WTC11 (cell line): Measurements from ENCODE around the gene TEP1.

ENCODE experiments used
- AFF4 ChIP-seq: sonication (generic); formaldehyde crosslinking; IDR thresholded peaks from 2 replicates; pipeline ENCODE4 v1.8.1; 2023; ENCODE audit warnings: mild to moderate bottlenecking, missing genetic modification reagents, borderline replicate concordance
- ATF6 ChIP-seq: sonication (generic); formaldehyde crosslinking; IDR thresholded peaks from 2 replicates; pipeline ENCODE4 v1.8.1; 2023; ENCODE audit warnings: mild to moderate bottlenecking, missing genetic modification reagents
- CBFB ChIP-seq: sonication (generic); formaldehyde crosslinking; IDR thresholded peaks from 2 replicates; pipeline ENCODE4 v1.8.1; 2022; ENCODE audit warnings: mild to moderate bottlenecking, low read depth, missing genetic modification reagents
- FOXP4 ChIP-seq: sonication (generic); formaldehyde crosslinking; IDR thresholded peaks from 2 replicates; pipeline ENCODE4 v1.8.0; 2022; ENCODE audit warnings: mild to moderate bottlenecking, missing genetic modification reagents
- IRF2 ChIP-seq: sonication (generic); formaldehyde crosslinking; IDR thresholded peaks from 2 replicates; pipeline ENCODE4 v1.8.0; 2022; ENCODE audit warnings: low read depth, missing genetic modification reagents, borderline replicate concordance
- SP1 ChIP-seq: sonication (generic); formaldehyde crosslinking; conservative IDR thresholded peaks from 2 replicates; pipeline ENCODE4 v1.8.1; 2022; ENCODE audit warnings: missing genetic modification reagents
- TEAD4 ChIP-seq: sonication (generic); formaldehyde crosslinking; IDR thresholded peaks from 2 replicates; pipeline ENCODE4 v1.8.0; 2022; ENCODE audit warnings: mild to moderate bottlenecking, missing genetic modification reagents
- ZMAT4 ChIP-seq: fragments of 250-450 bp; sonication (Bioruptor Pico); IDR thresholded peaks from 2 replicates; pipeline ENCODE4 v1.9.0; 2021; ENCODE audit warnings: mild to moderate bottlenecking
- TF ChIP-seq, protein P1 (sequence below): sonication (generic); formaldehyde crosslinking; IDR thresholded peaks from 2 replicates; pipeline ENCODE4 v1.8.1; 2022; ENCODE audit warnings: mild to moderate bottlenecking, missing genetic modification reagents, moderate library complexity, borderline replicate concordance
- TF ChIP-seq, protein P2 (sequence below): sonication (generic); formaldehyde crosslinking; IDR thresholded peaks from 2 replicates; pipeline ENCODE4 v1.8.0; 2022; ENCODE audit warnings: mild to moderate bottlenecking, missing genetic modification reagents
- TF ChIP-seq, protein P3 (sequence below): fragments of 200-600 bp; IDR thresholded peaks from 2 replicates; pipeline ENCODE4 v1.8.0; 2022; ENCODE audit warnings: antibody characterized with exemption
- TF ChIP-seq, protein P4 (sequence below): sonication (generic); formaldehyde crosslinking; conservative IDR thresholded peaks from 2 replicates; pipeline ENCODE4 v1.8.1; 2022; ENCODE audit warnings: mild to moderate bottlenecking, missing genetic modification reagents

DNA sequence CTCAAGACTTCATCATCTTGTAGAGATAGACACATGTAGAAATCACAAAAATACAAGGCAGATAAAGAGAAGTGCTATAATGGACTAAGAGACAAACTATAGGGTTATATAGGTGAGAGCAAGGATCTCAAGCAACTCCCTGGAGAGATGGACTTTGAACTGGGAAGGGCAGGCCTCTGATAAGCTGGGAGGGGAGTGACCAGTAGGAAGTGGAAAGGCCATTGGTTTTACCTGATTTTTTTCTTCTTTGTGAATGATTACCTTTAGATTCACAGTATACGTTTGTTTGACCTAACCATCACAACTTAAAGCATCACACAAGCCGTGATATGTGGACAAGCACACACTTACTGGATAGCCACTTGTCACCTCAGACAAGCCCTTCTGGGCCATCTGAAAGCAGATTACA is 5.2 kb upstream of the TEP1 start:
- TF ChIP-seq AFF4 (no peak), SP1 (no peak), ATF6 (CRISPR knock-in tag) (no peak), TEAD4 (CRISPR knock-in tag) (no peak), ZMAT4 (CRISPR knock-in tag) (no peak), IRF2 (no peak), CBFB (CRISPR knock-in tag) (no peak), FOXP4 (CRISPR knock-in tag) (no peak)
- TF ChIP-seq, protein P1, sequence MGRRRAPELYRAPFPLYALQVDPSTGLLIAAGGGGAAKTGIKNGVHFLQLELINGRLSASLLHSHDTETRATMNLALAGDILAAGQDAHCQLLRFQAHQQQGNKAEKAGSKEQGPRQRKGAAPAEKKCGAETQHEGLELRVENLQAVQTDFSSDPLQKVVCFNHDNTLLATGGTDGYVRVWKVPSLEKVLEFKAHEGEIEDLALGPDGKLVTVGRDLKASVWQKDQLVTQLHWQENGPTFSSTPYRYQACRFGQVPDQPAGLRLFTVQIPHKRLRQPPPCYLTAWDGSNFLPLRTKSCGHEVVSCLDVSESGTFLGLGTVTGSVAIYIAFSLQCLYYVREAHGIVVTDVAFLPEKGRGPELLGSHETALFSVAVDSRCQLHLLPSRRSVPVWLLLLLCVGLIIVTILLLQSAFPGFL (CRISPR knock-in tag) = no peak
- TF ChIP-seq, protein P2, sequence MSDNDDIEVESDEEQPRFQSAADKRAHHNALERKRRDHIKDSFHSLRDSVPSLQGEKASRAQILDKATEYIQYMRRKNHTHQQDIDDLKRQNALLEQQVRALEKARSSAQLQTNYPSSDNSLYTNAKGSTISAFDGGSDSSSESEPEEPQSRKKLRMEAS = no peak
- TF ChIP-seq, protein P3, sequence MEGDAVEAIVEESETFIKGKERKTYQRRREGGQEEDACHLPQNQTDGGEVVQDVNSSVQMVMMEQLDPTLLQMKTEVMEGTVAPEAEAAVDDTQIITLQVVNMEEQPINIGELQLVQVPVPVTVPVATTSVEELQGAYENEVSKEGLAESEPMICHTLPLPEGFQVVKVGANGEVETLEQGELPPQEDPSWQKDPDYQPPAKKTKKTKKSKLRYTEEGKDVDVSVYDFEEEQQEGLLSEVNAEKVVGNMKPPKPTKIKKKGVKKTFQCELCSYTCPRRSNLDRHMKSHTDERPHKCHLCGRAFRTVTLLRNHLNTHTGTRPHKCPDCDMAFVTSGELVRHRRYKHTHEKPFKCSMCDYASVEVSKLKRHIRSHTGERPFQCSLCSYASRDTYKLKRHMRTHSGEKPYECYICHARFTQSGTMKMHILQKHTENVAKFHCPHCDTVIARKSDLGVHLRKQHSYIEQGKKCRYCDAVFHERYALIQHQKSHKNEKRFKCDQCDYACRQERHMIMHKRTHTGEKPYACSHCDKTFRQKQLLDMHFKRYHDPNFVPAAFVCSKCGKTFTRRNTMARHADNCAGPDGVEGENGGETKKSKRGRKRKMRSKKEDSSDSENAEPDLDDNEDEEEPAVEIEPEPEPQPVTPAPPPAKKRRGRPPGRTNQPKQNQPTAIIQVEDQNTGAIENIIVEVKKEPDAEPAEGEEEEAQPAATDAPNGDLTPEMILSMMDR = no peak
- TF ChIP-seq, protein P4, sequence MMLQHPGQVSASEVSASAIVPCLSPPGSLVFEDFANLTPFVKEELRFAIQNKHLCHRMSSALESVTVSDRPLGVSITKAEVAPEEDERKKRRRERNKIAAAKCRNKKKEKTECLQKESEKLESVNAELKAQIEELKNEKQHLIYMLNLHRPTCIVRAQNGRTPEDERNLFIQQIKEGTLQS (CRISPR knock-in tag) = no peak
